CD4-positive, alpha-beta memory T cell (primary cell): Measurements from ENCODE around the gene NFATC2. TPM values are rescaled to one million over a fixed set of nuclear protein-coding genes. Genes with fewer than 3 reads are reported as not detected.

Experiments
- CTCF ChIA-PET: fragments of 350-600 bp; sonication (Branson Sonifier 250); formaldehyde crosslinking; loops from one replicate; lab custom pipeline; 2021; ENCODE audit warnings: inconsistent platforms; ENCODE audit not compliant: partially characterized antibody; lab: Charles Lee
- POLR2A ChIA-PET: fragments of 350-600 bp; sonication (Branson Sonifier 250); formaldehyde crosslinking; loops from one replicate; lab custom pipeline; 2021; ENCODE audit not compliant: partially characterized antibody; lab: Charles Lee
- DNase-seq, 5 donors: peaks; one replicate each; pipeline versions ENCODE4 v3.0.0 to v3.0.0-alpha.2; 2020 to 2022; ENCODE audit warnings: mixed read lengths in 1 of 5
- H3K27ac ChIP-seq: one replicate; pipeline ENCODE4 v1.7.0; 2013; ENCODE audit warnings: low read depth, low read length
- H3K27me3 ChIP-seq: 2 replicates; pipeline ENCODE4 v1.7.0; 2013; ENCODE audit warnings: mild to moderate bottlenecking, low read length, moderate library complexity; ENCODE audit not compliant: insufficient read depth
- H3K36me3 ChIP-seq: 2 replicates; pipeline ENCODE4 v1.7.0; 2013; ENCODE audit warnings: mild to moderate bottlenecking, low read length, moderate library complexity; ENCODE audit not compliant: insufficient read depth
- H3K4me1 ChIP-seq: 2 replicates; pipeline ENCODE4 v1.7.0; 2013; ENCODE audit warnings: mild to moderate bottlenecking, low read length, moderate library complexity; ENCODE audit not compliant: insufficient read depth
- H3K4me3 ChIP-seq, 2 donors: one replicate each; pipeline ENCODE4 v1.7.0; 2013; ENCODE audit warnings: low read length in 2 of 2, mild to moderate bottlenecking in 1 of 2
- H3K9me3 ChIP-seq, 2 donors: one replicate each; pipeline ENCODE4 v1.7.0; 2013; ENCODE audit warnings: low read length in 2 of 2, control low read depth in 1 of 2; ENCODE audit not compliant: control insufficient read depth in 1 of 2
- H3K27ac Mint-ChIP-seq, 7 donors: one replicate each; pipeline ENCODE4 v1.8.0; 2020 to 2021; ENCODE audit warnings: mixed read lengths in 7 of 7, mild to moderate bottlenecking in 6 of 7, inconsistent platforms in 3 of 7, moderate library complexity in 3 of 7
- H3K27me3 Mint-ChIP-seq, 2 donors: one replicate each; pipeline ENCODE4 v1.8.0; 2020 to 2021; ENCODE audit warnings: mixed read lengths in 2 of 2
- H3K36me3 Mint-ChIP-seq, 2 donors: one replicate each; pipeline ENCODE4 v1.8.0; 2020 to 2021; ENCODE audit warnings: mixed read lengths in 2 of 2, inconsistent platforms in 1 of 2, mild to moderate bottlenecking in 1 of 2
- H3K4me1 Mint-ChIP-seq, 4 donors: one replicate each; pipeline ENCODE4 v1.8.0; 2020 to 2021; ENCODE audit warnings: mixed read lengths in 4 of 4, mild to moderate bottlenecking in 1 of 4
- H3K4me3 Mint-ChIP-seq, 8 donors: one replicate each; pipeline ENCODE4 v1.8.0; 2020 to 2021; ENCODE audit warnings: mixed read lengths in 8 of 8, mild to moderate bottlenecking in 7 of 8, moderate library complexity in 6 of 8, inconsistent platforms in 3 of 8
- H3K9me3 Mint-ChIP-seq, 8 donors: one replicate each; pipeline ENCODE4 v1.8.0; 2020 to 2021; ENCODE audit warnings: mixed read lengths in 8 of 8, mild to moderate bottlenecking in 5 of 8, inconsistent platforms in 3 of 8, moderate library complexity in 1 of 8
- intact Hi-C: fragments of 100-400 bp; cut with micrococcal nuclease; formaldehyde crosslinking; loops from one replicate; pipeline ENCODE4 v1.15.1; 2023
- polyA plus RNA-seq, 2 donors: library from polyadenylated mRNA; unstranded; fragments of 300-500 nt; fragmentation: Illumina TruSeq; gene quantifications; one replicate each; pipeline ENCODE4 v1.2.3, GENCODE V29; 2021
- total RNA-seq, 2 experiments: library from RNA; stranded (reverse); gene quantifications; one replicate each; pipeline ENCODE4 v1.2.3, GENCODE V29; 2021

NFATC2 gene
- total RNA-seq (10 to 100 TPM; 64.9 to 71.6 TPM), polyA plus RNA-seq (10 to 100 TPM; 14.0 to 42.4 TPM)

- CTCF ChIA-PET, result interaction anchor here (1.1 to 5.9 kb wide), 8 partner anchors 29 to 157 kb away, joined by 3 to 35 read pairs (median 5); no protein-coding TSS in a partner anchor
- Histone ChIP-seq H3K9me3 (no peaks in the 10 kb centered on the region), H3K27me3 (no peaks in the 10 kb centered on the region), H3K4me3 (peak within 1 kb of the TSS; percentile 72 to 85), H3K4me1 (peaks cover 41% of the 10 kb centered on the region), H3K36me3 (no peaks in the 10 kb centered on the region), H3K27ac (peak within 1 kb of the TSS; percentile 98)
- POLR2A ChIA-PET, result interaction anchor here (0.6 to 5.2 kb wide), 21 partner anchors 7 to 160 kb away, joined by 3 to 109 read pairs (median 12); no protein-coding TSS in a partner anchor
- peak within 1 kb of the TSS; percentile 97 to 100 (median 98) for H3K27ac Mint-ChIP-seq
- H3K4me3 Mint-ChIP-seq, result peak within 1 kb of the TSS; percentile 95 to 99 (median 98)
- H3K9me3 Mint-ChIP-seq, result no peaks in the 10 kb centered on the region
- peaks cover 0 to 5% of the 10 kb centered on the region in 2 donors for H3K27me3 Mint-ChIP-seq
- peak; percentile 58 to 68 (median 64) for DNase-seq
- intact Hi-C loops, result loop anchor here (2.0 to 5.0 kb wide), 2 partner anchors 52 to 115 kb away; no protein-coding TSS in a partner anchor
- H3K4me1 Mint-ChIP-seq, result peaks cover 31 to 51% (median 39%) of the 10 kb centered on the region in 4 donors
- H3K36me3 Mint-ChIP-seq, result peaks cover 13 to 31% of the 10 kb centered on the region in 2 donors
Observed at GRCh38 chr20:51542571-51543421, at the start of gene NFATC2. NFATC2 (minus strand) TSS chr20:51542719; CDS start chr20:51542499, 220 bp downstream.

GRCh38 chr20:51591871-51592270, 49.4 kb upstream of the NFATC2 start:
- intact Hi-C loops, result loop anchor here (10.0 kb wide), 1 partner anchor 367 kb away; no protein-coding TSS in a partner anchor
- no peak overlapping the region for H3K4me3 Mint-ChIP-seq

DNA sequence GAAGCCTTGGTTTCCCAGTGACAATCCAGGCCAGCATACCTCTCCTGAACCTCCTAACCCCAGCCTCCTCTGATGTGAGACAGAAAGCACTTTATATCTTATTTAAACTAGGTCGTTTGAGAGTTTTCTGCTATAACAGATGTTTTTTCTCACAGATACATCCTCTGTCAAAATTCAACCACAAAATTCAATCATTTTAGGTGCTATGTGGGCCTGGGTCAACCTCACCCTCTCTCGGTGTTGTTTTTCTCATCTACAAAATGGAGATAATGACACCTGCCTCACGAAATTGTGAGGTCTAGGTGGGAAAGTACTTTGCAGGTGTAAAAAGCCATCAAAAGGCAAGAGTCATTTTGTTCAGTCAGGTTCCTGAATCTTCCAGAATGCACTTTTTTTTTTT, 46.2 kb upstream of the NFATC2 start:
- H3K36me3 Mint-ChIP-seq, result no peaks in the 10 kb centered on the region
- intact Hi-C loops, result no loop called here
- H3K27ac Mint-ChIP-seq, result no peak overlapping the region
- no peak overlapping the region for H3K4me3 Mint-ChIP-seq
- no peak for DNase-seq
- no peak overlapping the region for H3K27ac ChIP-seq
- no peaks in the 10 kb centered on the region for H3K27me3 ChIP-seq
- H3K4me1 ChIP-seq, result no peaks in the 10 kb centered on the region
- no peaks in the 10 kb centered on the region for H3K9me3 ChIP-seq
- H3K9me3 Mint-ChIP-seq, result no peaks in the 10 kb centered on the region
- no peaks in the 10 kb centered on the region for H3K36me3 ChIP-seq
- no peak overlapping the region for H3K4me3 ChIP-seq
- H3K27me3 Mint-ChIP-seq, result no peaks in the 10 kb centered on the region
- CTCF ChIA-PET, result no interaction called here
- H3K4me1 Mint-ChIP-seq, result peaks cover 2 to 12% (median 7%) of the 10 kb centered on the region in 4 donors
- POLR2A ChIA-PET, result no interaction called here

More at GRCh38 chr20:51591871-51592270, 49.4 kb upstream of the NFATC2 start:
- Mint-ChIP-seq H3K9me3 (no peaks in the 10 kb centered on the region), H3K27ac (no peak overlapping the region), H3K36me3 (no peaks in the 10 kb centered on the region), H3K4me1 (peaks cover 6 to 14% (median 9%) of the 10 kb centered on the region in 4 donors), H3K27me3 (peaks cover 0 to 3% of the 10 kb centered on the region in 2 donors)
- DNase-seq, result no peak
- no peak overlapping the region for H3K4me3 ChIP-seq
- H3K9me3 ChIP-seq, result no peaks in the 10 kb centered on the region
- POLR2A ChIA-PET, result no interaction called here
- no peaks in the 10 kb centered on the region for H3K36me3 ChIP-seq
- H3K4me1 ChIP-seq, result peaks cover 10% of the 10 kb centered on the region
- no peaks in the 10 kb centered on the region for H3K27me3 ChIP-seq
- no peak overlapping the region for H3K27ac ChIP-seq
- CTCF ChIA-PET, result interaction anchor here (1.2 to 1.5 kb wide), 2 partner anchors 97 to 206 kb away, joined by 3 read pairs; no protein-coding TSS in a partner anchor

- Histone ChIP-seq H3K27me3 (no peaks in the 10 kb centered on the region), H3K27ac (no peak overlapping the region), H3K9me3 (no peaks in the 10 kb centered on the region), H3K4me1 (no peaks in the 10 kb centered on the region), H3K36me3 (no peaks in the 10 kb centered on the region), H3K4me3 (no peak overlapping the region)
- ChIA-PET CTCF (interaction anchor here (1.9 kb wide), 1 partner anchor 8 kb away, joined by 10 read pairs; no protein-coding TSS in a partner anchor), POLR2A (no interaction called here)
- H3K27me3 Mint-ChIP-seq, result no peaks in the 10 kb centered on the region
- no peak overlapping the region for H3K4me3 Mint-ChIP-seq
- intact Hi-C loops, result no loop called here
- H3K36me3 Mint-ChIP-seq, result no peaks in the 10 kb centered on the region
- no peak overlapping the region for H3K27ac Mint-ChIP-seq
- no peaks in the 10 kb centered on the region for H3K9me3 Mint-ChIP-seq
- DNase-seq, result no peak
- H3K4me1 Mint-ChIP-seq, result peaks cover 2 to 12% (median 7%) of the 10 kb centered on the region in 4 donors
Observed at GRCh38 chr20:51587145-51587544, 44.6 kb upstream of the NFATC2 start.

GRCh38 chr20:51586005-51586440, 43.5 kb upstream of the NFATC2 start:
- POLR2A ChIA-PET, result no interaction called here
- DNase-seq, result no peak
- Histone ChIP-seq H3K4me1 (no peaks in the 10 kb centered on the region), H3K27me3 (no peaks in the 10 kb centered on the region), H3K36me3 (no peaks in the 10 kb centered on the region), H3K9me3 (no peaks in the 10 kb centered on the region), H3K27ac (no peak overlapping the region), H3K4me3 (no peak overlapping the region)
- CTCF ChIA-PET, result interaction anchor here (1.9 kb wide), 1 partner anchor 9 kb away, joined by 10 read pairs; no protein-coding TSS in a partner anchor
- peaks cover 2 to 12% (median 7%) of the 10 kb centered on the region in 4 donors for H3K4me1 Mint-ChIP-seq
- H3K27me3 Mint-ChIP-seq, result no peaks in the 10 kb centered on the region
- intact Hi-C loops, result no loop called here
- no peak overlapping the region for H3K27ac Mint-ChIP-seq
- H3K4me3 Mint-ChIP-seq, result no peak overlapping the region
- H3K36me3 Mint-ChIP-seq, result no peaks in the 10 kb centered on the region
- H3K9me3 Mint-ChIP-seq, result no peaks in the 10 kb centered on the region

- H3K4me3 Mint-ChIP-seq, result no peak overlapping the region
- no peaks in the 10 kb centered on the region for H3K9me3 Mint-ChIP-seq
- H3K4me3 ChIP-seq, result no peak overlapping the region
- no peaks in the 10 kb centered on the region for H3K36me3 Mint-ChIP-seq
- no peaks in the 10 kb centered on the region for H3K27me3 ChIP-seq
- no peaks in the 10 kb centered on the region for H3K36me3 ChIP-seq
- peak overlapping the region in 1 of 7 donors; percentile 7 for H3K27ac Mint-ChIP-seq
- no peaks in the 10 kb centered on the region for H3K9me3 ChIP-seq
- no peak overlapping the region for H3K27ac ChIP-seq
- peaks cover 2 to 12% (median 7%) of the 10 kb centered on the region in 4 donors for H3K4me1 Mint-ChIP-seq
- CTCF ChIA-PET, result no interaction called here
- POLR2A ChIA-PET, result no interaction called here
- intact Hi-C loops, result no loop called here
- no peaks in the 10 kb centered on the region for H3K27me3 Mint-ChIP-seq
- H3K4me1 ChIP-seq, result no peaks in the 10 kb centered on the region
- no peak for DNase-seq
Observed at GRCh38 chr20:51585148-51585547, 42.6 kb upstream of the NFATC2 start.

DNA sequence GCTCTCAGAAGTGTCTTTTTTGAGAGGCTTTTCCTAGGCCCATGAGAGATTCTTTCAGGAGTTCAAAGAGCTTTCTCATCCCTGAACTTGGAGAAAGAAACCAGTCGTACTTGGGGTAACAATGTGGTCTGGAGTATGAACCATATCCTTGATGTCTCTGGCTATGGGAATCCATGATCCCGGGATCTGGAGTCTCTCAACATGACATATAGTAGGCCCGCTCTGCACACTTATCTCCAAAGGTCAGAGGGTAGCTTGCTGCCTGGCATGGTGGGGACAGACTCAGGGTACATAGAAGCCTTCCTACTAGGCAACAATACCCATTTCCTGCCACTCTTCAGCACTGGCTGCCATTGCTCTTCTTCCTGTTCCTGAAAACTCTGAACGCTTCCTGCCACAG, 42.2 kb upstream of the NFATC2 start:
- H3K4me3 Mint-ChIP-seq, result peak overlapping the region in 1 of 8 donors; percentile 43
- H3K4me1 ChIP-seq, result no peaks in the 10 kb centered on the region
- H3K27ac ChIP-seq, result no peak overlapping the region
- DNase-seq, result no peak
- H3K9me3 ChIP-seq, result no peaks in the 10 kb centered on the region
- intact Hi-C loops, result no loop called here
- H3K4me3 ChIP-seq, result no peak overlapping the region
- H3K9me3 Mint-ChIP-seq, result no peaks in the 10 kb centered on the region
- peak overlapping the region in 1 of 7 donors; percentile 7 for H3K27ac Mint-ChIP-seq
- no peaks in the 10 kb centered on the region for H3K27me3 ChIP-seq
- no peaks in the 10 kb centered on the region for H3K36me3 Mint-ChIP-seq
- POLR2A ChIA-PET, result no interaction called here
- H3K27me3 Mint-ChIP-seq, result no peaks in the 10 kb centered on the region
- H3K36me3 ChIP-seq, result no peaks in the 10 kb centered on the region
- CTCF ChIA-PET, result interaction anchor here (1.8 kb wide), 1 partner anchor 11 kb away, joined by 7 read pairs; no protein-coding TSS in a partner anchor
- peaks cover 2 to 12% (median 7%) of the 10 kb centered on the region in 4 donors for H3K4me1 Mint-ChIP-seq
